Gastroesophageal sphincter (tissue), 3 donors: ENCODE results near the gene CDH23.

Experiments used
- POLR2A ChIP-seq, 2 donors: fragments of 450-650 bp; IDR thresholded peaks; one replicate each; pipeline ENCODE4 v1.6.1; 2017; ENCODE audit warnings: antibody characterized with exemption in 2 of 2, mild to moderate bottlenecking in 2 of 2, moderate library complexity in 1 of 2
- TF ChIP-seq, protein P1 (sequence below), 4 experiments: fragments of 200-600 bp in 2 of 4; fragments of 450-650 bp in 2 of 4; sonication (generic) in 1 of 4; IDR thresholded peaks; one replicate each; pipeline ENCODE4 v1.5.1; 2017 to 2019; ENCODE audit warnings: antibody characterized with exemption in 4 of 4, mild to moderate bottlenecking in 2 of 4, moderate library complexity in 2 of 4

DNA sequence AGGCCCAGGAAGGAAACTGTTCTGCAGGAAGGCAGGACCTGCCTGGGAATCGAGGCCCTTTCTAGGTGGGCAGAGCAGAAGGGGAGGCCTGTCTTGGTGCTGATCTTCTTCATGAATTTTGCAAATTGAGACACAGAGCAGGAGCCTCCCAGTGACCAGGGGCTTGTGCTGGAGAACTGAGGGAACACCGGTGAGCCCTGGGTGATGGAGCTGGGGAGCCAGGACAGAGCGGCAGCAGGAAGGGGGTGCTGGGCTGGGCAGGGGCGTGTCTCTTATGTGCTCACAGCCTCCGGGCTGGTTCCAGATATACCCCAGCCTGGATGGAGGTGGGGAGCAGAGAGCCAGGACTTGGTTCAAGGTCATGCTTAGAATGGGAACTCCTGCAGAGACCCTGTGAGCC, 182.9 kb downstream of the CDH23 start:
- TF ChIP-seq, protein P1, sequence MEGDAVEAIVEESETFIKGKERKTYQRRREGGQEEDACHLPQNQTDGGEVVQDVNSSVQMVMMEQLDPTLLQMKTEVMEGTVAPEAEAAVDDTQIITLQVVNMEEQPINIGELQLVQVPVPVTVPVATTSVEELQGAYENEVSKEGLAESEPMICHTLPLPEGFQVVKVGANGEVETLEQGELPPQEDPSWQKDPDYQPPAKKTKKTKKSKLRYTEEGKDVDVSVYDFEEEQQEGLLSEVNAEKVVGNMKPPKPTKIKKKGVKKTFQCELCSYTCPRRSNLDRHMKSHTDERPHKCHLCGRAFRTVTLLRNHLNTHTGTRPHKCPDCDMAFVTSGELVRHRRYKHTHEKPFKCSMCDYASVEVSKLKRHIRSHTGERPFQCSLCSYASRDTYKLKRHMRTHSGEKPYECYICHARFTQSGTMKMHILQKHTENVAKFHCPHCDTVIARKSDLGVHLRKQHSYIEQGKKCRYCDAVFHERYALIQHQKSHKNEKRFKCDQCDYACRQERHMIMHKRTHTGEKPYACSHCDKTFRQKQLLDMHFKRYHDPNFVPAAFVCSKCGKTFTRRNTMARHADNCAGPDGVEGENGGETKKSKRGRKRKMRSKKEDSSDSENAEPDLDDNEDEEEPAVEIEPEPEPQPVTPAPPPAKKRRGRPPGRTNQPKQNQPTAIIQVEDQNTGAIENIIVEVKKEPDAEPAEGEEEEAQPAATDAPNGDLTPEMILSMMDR (IDR thresholded peaks at IDR 0.05) = no peak
- TF ChIP-seq POLR2A (IDR thresholded peaks at IDR 0.05) = no peak
